GM19351 (cell line): ENCODE data around the gene CBR3.

Source experiments
- ATAC-seq: cut with Tn5 transposase; IDR thresholded peaks from one replicate; pipeline ENCODE4 v1.9.1; 2021; ENCODE audit warnings: mild to moderate bottlenecking, moderate library complexity; ENCODE audit not compliant: unreplicated experiment

CBR3 gene

GRCh38 chr21:36179145-36179544 is 44.3 kb downstream of the CBR3 start:
- ATAC-seq: no peak

GRCh38 chr21:36180963-36181362 is 46.1 kb downstream of the CBR3 start:
- ATAC-seq: no peak

GRCh38 chr21:36183144-36183795 is 48.4 kb downstream of the CBR3 start:
- ATAC-seq: no peak

- no peak for ATAC-seq
Observed at GRCh38 chr21:36184545-36184944, 49.7 kb downstream of the CBR3 start.

GRCh38 chr21:36185523-36185922 is 50.6 kb downstream of the CBR3 start:
- no peak for ATAC-seq

- ATAC-seq: no peak
Observed at GRCh38 chr21:36186081-36186480, 51.2 kb downstream of the CBR3 start.

- no peak for ATAC-seq
Observed at GRCh38 chr21:36186506-36187399, 51.9 kb downstream of the CBR3 start.

GRCh38 chr21:36188081-36188681 is 53.3 kb downstream of the CBR3 start:
- ATAC-seq: no peak

- ATAC-seq: no peak
Observed at GRCh38 chr21:36188937-36189336, 54.1 kb downstream of the CBR3 start.

- no peak for ATAC-seq
Observed at GRCh38 chr21:36190736-36191135, 55.9 kb downstream of the CBR3 start.

- ATAC-seq: no peak
Observed at GRCh38 chr21:36193200-36193599, 58.3 kb downstream of the CBR3 start.

GRCh38 chr21:36194024-36194423 is 59.1 kb downstream of the CBR3 start:
- ATAC-seq: no peak

GRCh38 chr21:36195613-36196012 is 60.7 kb downstream of the CBR3 start:
- no peak for ATAC-seq
